Pancreas (tissue), 10 donors: ENCODE data around the gene TCF4. TPM values are rescaled to one million over a fixed set of nuclear protein-coding genes. Genes with fewer than 3 reads are reported as not detected.

Experiments used
- ATAC-seq, 4 donors: fragments of 200-7000 bp; cut with Tn5 transposase; one replicate each; pipeline versions ENCODE4 v1.8.0 to v1.9.1; 2020; ENCODE audit warnings: mild to moderate bottlenecking in 4 of 4, moderate library complexity in 4 of 4
- DNase-seq, 6 donors: peaks; one replicate each; pipeline ENCODE4 v3.0.0-alpha.2; 2020
- FAIRE-seq: peaks from 2 replicates; lab custom pipeline; 2012; peaks lifted over from hg19 to GRCh38; lab: Jason Lieb, UNC
- H3K27ac ChIP-seq, 4 donors: fragments of 200-600 bp; sonication (generic); 1 replicate in 3 of 4; 2 replicates in 1 of 4; pipeline versions ENCODE4 v1.5.0 to v1.8.0; 2020
- H3K27me3 ChIP-seq, 4 donors: fragments of 200-600 bp; one replicate each; pipeline ENCODE4 v1.8.0; 2021
- H3K36me3 ChIP-seq, 3 donors: fragments of 200-600 bp; sonication (generic) in 1 of 3; one replicate each; pipeline versions ENCODE4 v1.5.0 to v1.8.0; 2020 to 2021
- H3K4me1 ChIP-seq, 3 donors: fragments of 200-600 bp; one replicate each; pipeline ENCODE4 v1.8.0; 2021
- H3K4me3 ChIP-seq, 4 donors: fragments of 200-600 bp; sonication (generic) in 2 of 4; one replicate each; pipeline versions ENCODE4 v1.5.0 to v1.8.0; 2020 to 2021
- H3K9me3 ChIP-seq, 4 donors: fragments of 200-600 bp; one replicate each; pipeline ENCODE4 v1.8.0; 2021
- CTCF ChIP-seq, 4 donors: fragments of 200-600 bp; sonication (generic) in 3 of 4; IDR thresholded peaks; one replicate each; pipeline versions ENCODE4 v1.5.0 to v1.8.0; 2021; ENCODE audit warnings: antibody characterized with exemption in 4 of 4
- WGBS, 2 donors: extraction: QIAGEN DNeasy Blood & Tissue Kit; methylation state at CpG; one replicate each; pipeline ENCODE4 v1.1.7; 2013; 5-methylcytosine and 5-hydroxymethylcytosine counted together
- intact Hi-C, 3 donors: fragments of 100-400 bp; cut with DNase I; formaldehyde crosslinking; loops; one replicate each; pipeline versions ENCODE4 v1.11.1 to v1.14.2; 2022
- polyA plus RNA-seq, 2 donors: library from polyadenylated mRNA; stranded (reverse); fragments of 200-250 nt; gene quantifications; one replicate each; pipeline ENCODE4 v1.2.3, GENCODE V29; 2013
- total RNA-seq, 6 donors: library from RNA; stranded (reverse); fragmentation: NEBNext Ultra II Directional in 4 of 6; extraction: Animal tissue kit (Norgen Biotek cat#: 25700) in 4 of 6; gene quantifications; one replicate each; pipeline versions ENCODE4 v1.2.1 to v1.2.4, GENCODE V29; 2021 to 2023
- donor health status: healthy with polysubstance abuse.
- donor health status: DM: no; HTN: no; CAD: no; lungs with moderate emphysema.
- donor health status: DM: no; HTN: no; CAD: no.
- donor health status: control.
- donor health status: control.
- donor health status: Bipolar disorder and iron deficiency.
- donor health status: DM: yes; HTN: yes; CAD: no.
- donor health status: DM: no; HTN: no; CAD: no.
- donor health status: DM: no; HTN: no; CAD: no.
- donor health status: DM: yes; HTN: yes; CAD: no.

TCF4 gene
- total and polyA plus RNA-seq, 8 donors = 4.4 to 27.9 (median 10.5) TPM

- ATAC-seq (no peak), DNase-seq (no peak), FAIRE-seq (no peak)
- peaks cover 0 to 3% (median 0%) of the 10 kb centered on the region in 4 donors for H3K27me3 ChIP-seq
- no peak overlapping the region for H3K4me3 ChIP-seq
- TF ChIP-seq CTCF (IDR thresholded peaks at IDR 0.05) = no peak
- no peaks in the 10 kb centered on the region for H3K9me3 ChIP-seq
- no peaks in the 10 kb centered on the region for H3K36me3 ChIP-seq
- H3K4me1 ChIP-seq = no peaks in the 10 kb centered on the region
- 72 to 85% methylated on average over 2 of the region's 2 CpGs for WGBS, 2 donors
- no peak overlapping the region for H3K27ac ChIP-seq
- intact Hi-C loops = no loop called here
Observed at GRCh38 chr18:55584201-55584600, 3.8 kb downstream of the TCF4 start.

- no peak overlapping the region for H3K4me3 ChIP-seq
- H3K9me3 ChIP-seq = no peaks in the 10 kb centered on the region
- H3K27me3 ChIP-seq = peaks cover 0 to 3% (median 0%) of the 10 kb centered on the region in 4 donors
- H3K4me1 ChIP-seq = peaks cover 0 to 8% (median 3%) of the 10 kb centered on the region in 3 donors
- H3K27ac ChIP-seq = no peak overlapping the region
- DNase-seq (no peak), ATAC-seq (no peak), FAIRE-seq (no peak)
- intact Hi-C loops = no loop called here
- 26 to 32% methylated on average over 1 of the region's 1 CpG for WGBS, 2 donors
- no peak for TF ChIP-seq CTCF (IDR thresholded peaks at IDR 0.05)
- no peaks in the 10 kb centered on the region for H3K36me3 ChIP-seq
Observed at GRCh38 chr18:55582325-55582724, 5.7 kb downstream of the TCF4 start.

- H3K27me3 ChIP-seq = peaks cover 0 to 3% (median 0%) of the 10 kb centered on the region in 4 donors
- H3K4me1 ChIP-seq = peaks cover 0 to 8% (median 3%) of the 10 kb centered on the region in 3 donors
- H3K4me3 ChIP-seq = no peak overlapping the region
- no peaks in the 10 kb centered on the region for H3K36me3 ChIP-seq
- ATAC-seq (no peak), DNase-seq (no peak), FAIRE-seq (no peak)
- H3K9me3 ChIP-seq = no peaks in the 10 kb centered on the region
- H3K27ac ChIP-seq = no peak overlapping the region
- TF ChIP-seq CTCF (IDR thresholded peaks at IDR 0.05) = no peak
- intact Hi-C loops = no loop called here
- 66 to 74% methylated on average over 4 of the region's 4 CpGs for WGBS, 2 donors
Observed at GRCh38 chr18:55579501-55580270, 8.3 kb downstream of the TCF4 start.

GRCh38 chr18:55577812-55578539 lies 10.0 kb downstream of the TCF4 start:
- 48 to 61% methylated on average over 6 of the region's 6 CpGs for WGBS, 2 donors
- no peaks in the 10 kb centered on the region for H3K36me3 ChIP-seq
- FAIRE-seq (no peak), DNase-seq (no peak), ATAC-seq (peak in 2 of 4 donors; percentile 19 to 32)
- no peak overlapping the region for H3K27ac ChIP-seq
- H3K27me3 ChIP-seq = no peaks in the 10 kb centered on the region
- no peak for TF ChIP-seq CTCF (IDR thresholded peaks at IDR 0.05)
- peaks cover 0 to 8% (median 3%) of the 10 kb centered on the region in 3 donors for H3K4me1 ChIP-seq
- H3K9me3 ChIP-seq = no peaks in the 10 kb centered on the region
- intact Hi-C loops = no loop called here
- H3K4me3 ChIP-seq = no peak overlapping the region
